ENCODE measurements around the gene ARMC9.

Gene ARMC9

DNA sequence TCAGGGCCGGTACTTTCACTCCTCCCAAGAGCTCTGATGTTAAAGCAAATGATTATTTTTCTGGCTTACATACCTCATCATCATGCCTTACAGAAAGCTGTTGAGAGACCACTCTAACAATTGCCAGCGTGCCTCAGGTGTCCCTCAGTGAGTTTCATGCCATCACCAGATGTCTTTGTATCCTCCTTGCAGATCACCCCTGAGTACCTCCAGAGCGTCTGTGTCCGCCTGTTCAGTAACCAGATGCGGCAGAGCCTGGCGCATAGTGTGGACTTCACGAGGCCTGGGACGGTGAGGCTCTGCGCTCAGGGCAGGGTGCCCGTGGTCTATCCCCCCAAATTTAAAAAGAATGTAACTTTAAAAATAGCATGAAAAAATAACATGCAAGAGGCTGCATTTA, 41.3 kb downstream of the ARMC9 start:
- in situ Hi-C loops (cut with HindIII; ENCODE audit: low sequenced_read_pairs) = no loop called here
- DNase-seq (ENCODE audit: low read depth, low spot score) = no peak
- TF ChIP-seq, protein P1, sequence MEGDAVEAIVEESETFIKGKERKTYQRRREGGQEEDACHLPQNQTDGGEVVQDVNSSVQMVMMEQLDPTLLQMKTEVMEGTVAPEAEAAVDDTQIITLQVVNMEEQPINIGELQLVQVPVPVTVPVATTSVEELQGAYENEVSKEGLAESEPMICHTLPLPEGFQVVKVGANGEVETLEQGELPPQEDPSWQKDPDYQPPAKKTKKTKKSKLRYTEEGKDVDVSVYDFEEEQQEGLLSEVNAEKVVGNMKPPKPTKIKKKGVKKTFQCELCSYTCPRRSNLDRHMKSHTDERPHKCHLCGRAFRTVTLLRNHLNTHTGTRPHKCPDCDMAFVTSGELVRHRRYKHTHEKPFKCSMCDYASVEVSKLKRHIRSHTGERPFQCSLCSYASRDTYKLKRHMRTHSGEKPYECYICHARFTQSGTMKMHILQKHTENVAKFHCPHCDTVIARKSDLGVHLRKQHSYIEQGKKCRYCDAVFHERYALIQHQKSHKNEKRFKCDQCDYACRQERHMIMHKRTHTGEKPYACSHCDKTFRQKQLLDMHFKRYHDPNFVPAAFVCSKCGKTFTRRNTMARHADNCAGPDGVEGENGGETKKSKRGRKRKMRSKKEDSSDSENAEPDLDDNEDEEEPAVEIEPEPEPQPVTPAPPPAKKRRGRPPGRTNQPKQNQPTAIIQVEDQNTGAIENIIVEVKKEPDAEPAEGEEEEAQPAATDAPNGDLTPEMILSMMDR (IDR thresholded peaks at IDR 0.05; ENCODE audit: low read depth, low read length) = no peak
- H3K4me3 ChIP-seq (ENCODE audit: low read depth, low read length) = no peak overlapping the region

DNA sequence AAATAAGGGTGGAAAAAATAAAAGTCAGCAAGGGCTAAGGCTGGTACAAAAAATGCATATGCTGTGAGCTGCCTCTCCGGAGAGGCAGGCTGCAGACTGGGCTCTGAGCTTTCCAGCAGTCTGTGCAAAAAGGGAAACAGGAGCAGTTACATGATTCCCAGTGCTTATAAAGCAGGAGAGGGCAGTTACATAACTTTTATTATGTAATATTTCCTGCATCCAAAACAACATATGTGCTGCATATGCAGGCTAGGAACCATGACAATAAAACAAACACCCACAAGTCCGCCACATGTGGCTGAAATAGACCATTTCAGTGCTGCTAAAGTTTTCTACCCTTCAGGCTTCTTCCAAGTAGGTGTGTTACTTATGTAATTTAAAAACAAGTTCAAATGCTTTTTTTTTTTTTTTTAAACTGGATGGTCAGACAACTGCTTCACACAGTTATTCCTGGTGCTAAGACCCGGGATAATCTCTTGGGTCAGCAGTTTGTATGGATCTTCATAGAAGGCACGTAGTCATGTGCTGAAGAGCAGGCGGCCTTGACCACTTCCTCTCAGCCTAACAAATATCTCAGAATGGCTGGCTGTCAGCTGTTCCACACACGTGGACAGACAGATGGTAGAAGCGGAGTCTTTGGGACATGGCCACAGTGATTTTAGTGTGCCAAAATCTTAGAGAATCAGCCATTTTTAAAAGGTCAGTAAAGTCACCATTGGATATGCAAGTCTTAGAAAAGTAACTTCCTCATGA, 43.5 kb downstream of the ARMC9 start:
- in situ Hi-C loops (cut with HindIII; ENCODE audit: low sequenced_read_pairs) = no loop called here
- TF ChIP-seq, protein P1 (IDR thresholded peaks at IDR 0.05; ENCODE audit: low read depth, low read length) = no peak
- H3K4me3 ChIP-seq (ENCODE audit: low read depth, low read length) = no peak overlapping the region
- DNase-seq (ENCODE audit: low read depth, low spot score) = no peak

DNA sequence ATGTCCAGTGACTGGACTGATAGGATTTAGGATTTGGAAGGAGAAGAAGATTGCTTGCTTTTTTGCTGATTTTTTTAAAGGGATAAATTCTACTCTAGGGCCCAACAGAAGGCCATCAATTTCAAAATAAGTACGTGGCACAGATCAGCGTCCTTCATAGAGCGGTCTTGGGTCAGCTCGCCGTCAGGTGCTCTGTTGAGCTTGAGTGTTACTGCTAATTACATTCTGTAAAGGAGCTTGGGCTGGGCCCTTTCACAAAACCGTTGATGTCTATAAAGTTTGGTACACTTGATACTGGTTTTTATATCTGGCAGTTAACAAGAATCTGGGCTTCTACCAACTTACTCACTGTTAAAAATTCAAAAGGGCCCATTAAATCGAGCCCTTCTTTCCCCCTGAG, 45.4 kb downstream of the ARMC9 start:
- TF ChIP-seq, protein P1 (IDR thresholded peaks at IDR 0.05; ENCODE audit: low read depth, low read length) = no peak
- DNase-seq (ENCODE audit: low read depth, low spot score) = no peak
- in situ Hi-C loops (cut with HindIII; ENCODE audit: low sequenced_read_pairs) = no loop called here
- no peak overlapping the region for H3K4me3 ChIP-seq (ENCODE audit: low read depth, low read length)

DNA sequence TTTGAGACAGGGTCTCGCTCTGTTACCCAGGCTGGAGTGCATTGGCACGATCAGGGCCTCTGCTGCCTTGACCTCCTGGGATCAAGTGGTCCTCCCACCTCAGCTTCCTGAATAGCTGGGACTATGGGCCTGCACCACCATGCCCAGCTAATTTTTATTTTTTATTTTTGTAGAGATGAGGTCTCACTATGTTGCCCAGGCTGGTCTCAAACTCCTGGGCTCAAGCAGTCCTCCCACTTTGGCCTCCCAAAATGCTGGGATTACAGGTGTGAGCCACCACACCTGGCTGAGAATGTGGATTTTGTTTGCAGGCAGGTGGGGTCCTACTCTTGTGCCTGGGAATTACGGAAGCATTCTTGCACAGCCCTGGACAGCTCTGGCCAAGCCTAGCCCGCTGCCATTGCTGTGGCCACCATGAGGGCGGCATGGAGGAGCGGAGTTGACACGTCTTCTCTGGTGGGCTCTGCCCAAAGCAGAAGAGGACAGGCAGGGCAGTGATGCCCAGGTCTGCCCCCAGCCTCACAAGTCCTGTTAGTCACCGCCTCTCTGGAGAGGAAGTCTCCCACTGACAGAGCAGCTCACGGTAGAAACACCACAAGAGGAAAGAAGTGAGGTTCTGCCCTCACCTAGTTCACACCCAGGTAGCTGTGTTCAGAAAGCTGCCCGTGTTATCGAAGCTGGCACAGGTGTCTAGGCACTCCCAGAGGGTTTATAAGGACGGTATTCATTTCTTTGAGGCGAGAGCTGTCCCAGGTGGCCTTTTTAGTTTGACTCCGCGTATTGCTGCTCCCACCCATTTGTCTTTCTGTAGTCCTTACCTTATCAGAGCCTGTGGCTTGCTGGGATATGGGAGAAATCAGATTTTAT, 46.2 kb downstream of the ARMC9 start:
- no peak for DNase-seq (ENCODE audit: low read depth, low spot score)
- in situ Hi-C loops (cut with HindIII; ENCODE audit: low sequenced_read_pairs) = no loop called here
- no peak overlapping the region for H3K4me3 ChIP-seq (ENCODE audit: low read depth, low read length)
- TF ChIP-seq, protein P1 (IDR thresholded peaks at IDR 0.05; ENCODE audit: low read depth, low read length) = no peak

DNA sequence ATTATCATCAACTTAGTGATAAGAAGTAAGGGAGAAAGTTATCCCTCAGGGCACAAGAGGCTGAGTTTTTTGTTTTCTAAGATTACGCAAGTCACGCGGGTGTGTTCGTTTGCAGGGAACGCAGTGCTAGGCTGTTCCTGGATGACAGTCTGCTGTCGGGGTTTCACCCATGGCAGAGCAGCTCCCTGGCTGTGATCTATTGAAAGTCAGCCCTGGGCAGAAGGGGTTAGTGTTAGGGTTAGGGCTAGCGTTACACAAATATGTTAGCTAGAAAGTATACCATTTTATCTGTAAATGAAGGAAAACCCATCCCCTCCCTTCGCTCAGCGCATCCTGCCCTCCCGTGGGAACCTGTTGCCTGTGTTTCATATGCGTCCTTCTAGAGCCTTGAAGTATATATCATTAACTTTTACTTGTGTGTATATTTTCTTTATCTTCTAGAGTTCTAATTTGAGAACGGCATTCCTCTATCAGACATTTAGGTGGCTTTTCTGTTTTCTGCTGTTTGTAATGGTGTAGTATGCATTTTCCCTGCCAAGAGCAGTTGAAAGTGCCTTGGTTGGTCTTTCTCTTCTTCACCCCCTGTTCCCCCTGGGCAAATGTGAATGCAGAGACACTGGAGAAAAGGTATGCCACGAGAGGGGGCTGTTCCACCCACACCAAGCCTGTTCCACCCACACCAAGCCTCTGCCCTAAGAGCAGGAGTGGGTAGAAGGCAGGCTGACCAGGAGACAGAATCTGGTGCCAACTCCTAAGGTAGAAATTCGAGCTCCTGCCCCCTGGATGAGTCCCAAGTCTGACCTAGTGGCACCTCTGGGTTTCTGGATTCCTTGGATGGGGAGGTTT, 47.0 kb downstream of the ARMC9 start:
- in situ Hi-C loops (cut with HindIII; ENCODE audit: low sequenced_read_pairs) = no loop called here
- DNase-seq (ENCODE audit: low read depth, low spot score) = no peak
- H3K4me3 ChIP-seq (ENCODE audit: low read depth, low read length) = no peak overlapping the region
- TF ChIP-seq, protein P1 (IDR thresholded peaks at IDR 0.05; ENCODE audit: low read depth, low read length) = no peak

DNA sequence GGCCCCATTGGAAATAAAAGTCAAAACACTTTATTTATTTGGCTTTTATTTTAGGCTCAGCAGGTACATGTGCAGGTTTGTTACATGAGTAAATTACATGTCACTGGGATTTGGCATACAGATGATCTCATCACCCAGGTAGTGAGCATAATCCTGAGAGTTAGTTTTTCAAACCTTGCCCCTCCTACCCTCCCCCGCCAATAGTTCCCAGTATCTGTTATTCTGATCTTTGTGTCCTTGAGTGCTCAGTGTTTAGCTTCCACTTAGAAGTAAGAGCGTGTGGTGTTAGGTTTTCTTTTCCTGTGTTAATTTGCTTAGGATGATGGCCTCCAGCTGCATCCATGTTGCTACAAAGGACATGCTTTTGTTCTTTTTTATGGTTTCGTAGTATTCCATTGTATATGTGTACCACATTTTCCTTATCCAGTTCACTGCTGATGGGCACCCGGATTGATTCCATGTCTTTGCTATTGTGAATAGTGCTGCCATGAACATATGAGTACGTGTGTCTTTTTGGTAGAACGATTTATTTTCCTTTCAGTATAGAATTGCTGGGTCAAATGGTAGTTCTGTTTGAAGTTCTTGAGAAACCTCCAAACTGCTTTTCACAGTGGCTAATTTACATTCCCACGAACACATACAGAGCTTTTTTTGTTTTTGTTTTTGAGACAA, 47.9 kb downstream of the ARMC9 start:
- in situ Hi-C loops (cut with HindIII; ENCODE audit: low sequenced_read_pairs) = no loop called here
- TF ChIP-seq, protein P1 (IDR thresholded peaks at IDR 0.05; ENCODE audit: low read depth, low read length) = no peak
- DNase-seq (ENCODE audit: low read depth, low spot score) = no peak
- no peak overlapping the region for H3K4me3 ChIP-seq (ENCODE audit: low read depth, low read length)
